ENCODE measurements around the gene ASPM.

The ASPM gene

GRCh38 chr1:197146101-197147095 lies at the start of gene ASPM:
ASPM (minus strand) TSS chr1:197146669; CDS start chr1:197146437, 232 bp downstream.
- peak; percentile 68 for DNase-seq (ENCODE audit: low spot score)

- no peak for DNase-seq (ENCODE audit: low spot score)
Observed at GRCh38 chr1:197195100-197195499, 48.6 kb upstream of the ASPM start.

- DNase-seq (ENCODE audit: low spot score) = no peak
Observed at GRCh38 chr1:197184190-197184589, 37.7 kb upstream of the ASPM start.

DNA sequence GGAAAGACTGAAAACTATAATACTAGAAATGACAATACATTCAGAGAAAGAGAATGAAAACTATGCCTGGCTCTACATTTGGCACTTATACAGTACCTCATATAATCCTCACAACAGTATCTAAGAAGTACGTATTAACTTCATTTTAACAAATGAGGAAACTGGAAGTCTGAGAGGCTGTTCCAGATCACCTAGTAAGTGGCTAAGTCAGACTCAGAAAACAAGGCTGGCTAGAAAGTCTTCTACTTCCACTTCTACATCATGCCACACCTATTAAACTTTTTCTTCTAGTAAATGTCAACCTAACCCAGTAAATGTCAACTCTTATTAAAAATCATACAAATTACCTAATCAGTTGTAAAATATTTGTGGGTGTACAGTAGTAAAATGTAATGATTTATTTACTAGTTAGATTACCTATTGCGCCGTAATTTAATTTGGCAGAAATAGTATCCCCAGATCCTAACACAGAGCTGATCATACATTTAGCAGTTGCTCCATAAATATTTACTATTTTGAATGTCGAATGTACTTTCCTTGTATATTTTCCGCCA lies 36.8 kb upstream of the ASPM start:
- no peak for DNase-seq (ENCODE audit: low spot score)

- no peak for DNase-seq (ENCODE audit: low spot score)
Observed at GRCh38 chr1:197182716-197183115, 36.2 kb upstream of the ASPM start.

GRCh38 chr1:197181982-197182381 lies 35.5 kb upstream of the ASPM start:
- no peak for DNase-seq (ENCODE audit: low spot score)

DNA sequence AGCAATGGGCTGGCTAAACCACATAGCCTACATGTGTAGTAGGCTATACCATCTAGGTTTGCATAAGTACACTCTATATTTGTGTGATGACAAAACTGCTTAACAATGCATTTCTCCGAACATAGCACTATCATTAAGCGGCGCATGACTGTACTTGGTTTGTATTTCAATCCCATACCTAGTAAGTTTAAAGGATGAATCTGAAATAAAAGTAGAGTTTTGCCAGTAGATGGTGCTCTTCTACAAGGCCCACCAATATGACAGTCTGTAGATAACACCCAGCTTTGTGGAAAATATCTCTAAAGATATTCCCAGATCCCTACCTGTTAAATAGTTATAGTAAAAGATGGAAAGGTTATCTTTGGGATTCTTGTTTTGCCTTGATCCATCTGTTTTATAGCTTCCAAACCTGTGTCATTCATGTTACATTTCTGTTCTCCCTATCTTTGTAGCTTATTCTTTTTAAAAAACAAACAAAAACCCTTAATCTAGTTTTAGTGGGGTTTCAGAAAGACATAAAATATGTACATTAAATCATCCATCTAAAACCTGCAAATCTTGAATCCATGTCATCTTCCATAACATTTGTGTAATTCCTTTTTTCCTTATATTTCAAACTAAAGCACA lies 33.9 kb upstream of the ASPM start:
- DNase-seq (ENCODE audit: low spot score) = no peak

DNA sequence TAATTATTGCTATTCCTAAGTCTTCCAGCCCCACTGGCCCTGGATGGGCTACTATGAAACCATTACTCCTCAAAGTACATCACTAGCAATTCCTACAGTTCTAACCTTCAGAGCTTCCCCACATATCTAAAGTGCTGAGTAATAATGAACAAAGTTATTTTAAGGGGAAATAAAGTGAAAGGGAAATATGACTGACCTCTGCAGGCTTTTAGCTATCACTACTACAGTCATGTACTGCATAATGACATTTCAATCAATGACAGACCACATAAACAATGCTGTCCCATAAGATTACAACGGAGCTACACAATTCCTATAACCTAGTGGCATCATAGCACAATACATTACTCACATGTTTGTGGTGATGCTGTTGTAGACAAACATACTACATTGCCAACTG lies 32.5 kb upstream of the ASPM start:
- no peak for DNase-seq (ENCODE audit: low spot score)

DNA sequence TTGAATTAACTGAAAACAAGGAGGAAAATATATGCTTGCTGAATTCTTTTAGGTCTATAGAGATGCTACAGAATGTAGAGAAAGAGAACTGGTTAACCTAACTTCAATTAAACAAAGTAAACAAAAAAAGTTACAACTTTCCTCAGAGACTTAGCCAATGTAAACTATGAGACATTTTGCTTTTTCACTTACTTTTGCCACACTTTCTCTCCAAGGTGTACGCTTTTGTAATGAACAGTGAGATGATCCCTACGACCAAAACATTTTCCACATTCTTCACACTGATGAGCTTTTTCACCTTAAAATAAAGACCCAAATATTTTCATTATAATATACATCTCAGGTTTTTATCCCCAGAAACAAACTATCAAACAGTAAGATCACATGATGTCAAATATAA lies 28.3 kb upstream of the ASPM start:
- no peak for DNase-seq (ENCODE audit: low spot score)

- DNase-seq (ENCODE audit: low spot score) = no peak
Observed at GRCh38 chr1:197173571-197174507, 27.4 kb upstream of the ASPM start.

GRCh38 chr1:197171531-197171930 lies 25.1 kb upstream of the ASPM start:
- no peak for DNase-seq (ENCODE audit: low spot score)

DNA sequence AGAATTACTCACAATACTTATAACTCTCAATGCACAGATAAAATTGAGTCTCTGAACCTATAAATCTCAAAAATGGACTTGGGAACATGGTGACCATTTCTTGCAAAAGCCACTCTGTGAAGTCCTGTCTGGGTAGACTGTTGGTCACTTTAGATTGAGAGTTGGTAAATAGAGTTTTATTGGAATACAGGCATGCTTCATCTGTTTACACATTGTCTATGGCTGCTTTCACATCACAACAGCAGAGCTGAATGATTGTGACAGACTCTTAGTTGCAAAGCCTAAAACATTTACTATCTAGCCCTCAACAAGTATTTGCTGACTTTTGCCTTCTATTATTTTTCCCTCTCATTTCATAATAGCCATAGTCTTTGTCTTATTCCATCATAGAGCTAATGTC lies 24.1 kb upstream of the ASPM start:
- DNase-seq (ENCODE audit: low spot score) = no peak

DNA sequence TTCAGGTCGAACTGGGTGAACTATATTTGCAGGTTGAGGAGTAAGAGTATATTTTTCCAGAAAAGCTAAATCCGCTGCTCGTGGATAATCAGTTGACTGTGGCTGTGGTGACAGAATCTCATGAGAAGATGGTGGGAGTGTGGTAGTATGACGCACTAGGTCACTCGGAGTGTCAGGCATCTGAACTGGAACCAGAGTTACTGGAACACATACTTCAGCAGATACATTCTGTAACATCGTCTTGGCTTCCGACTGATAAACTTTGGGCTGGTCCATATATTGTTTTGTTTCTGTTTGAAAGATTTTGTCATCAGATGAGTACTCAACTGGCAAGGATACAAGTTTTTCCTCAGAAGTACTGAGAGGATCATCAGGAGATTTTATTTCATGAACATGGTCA lies 13.0 kb upstream of the ASPM start:
- no peak for DNase-seq (ENCODE audit: low spot score)

DNA sequence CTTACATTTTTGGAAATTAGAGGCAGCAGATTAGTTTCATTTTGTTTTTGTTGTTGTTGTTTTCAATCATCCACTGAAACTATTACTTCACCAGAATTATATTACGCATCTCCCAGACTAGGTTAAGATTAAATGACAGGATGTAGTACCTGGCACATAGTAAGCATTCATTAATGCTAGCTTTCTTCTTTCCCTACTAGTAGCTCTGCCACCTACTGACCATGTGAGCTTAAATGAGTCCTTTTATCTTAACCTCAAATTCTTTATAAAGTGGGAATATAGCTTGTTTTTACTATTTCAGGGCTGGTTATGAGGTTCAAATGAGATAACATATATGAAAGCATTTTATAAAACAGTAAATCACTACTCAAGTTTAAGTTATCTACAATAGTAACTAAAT lies 10.2 kb upstream of the ASPM start:
- no peak for DNase-seq (ENCODE audit: low spot score)

GRCh38 chr1:197152662-197153061 lies 6.2 kb upstream of the ASPM start:
- no peak for DNase-seq (ENCODE audit: low spot score)

DNA sequence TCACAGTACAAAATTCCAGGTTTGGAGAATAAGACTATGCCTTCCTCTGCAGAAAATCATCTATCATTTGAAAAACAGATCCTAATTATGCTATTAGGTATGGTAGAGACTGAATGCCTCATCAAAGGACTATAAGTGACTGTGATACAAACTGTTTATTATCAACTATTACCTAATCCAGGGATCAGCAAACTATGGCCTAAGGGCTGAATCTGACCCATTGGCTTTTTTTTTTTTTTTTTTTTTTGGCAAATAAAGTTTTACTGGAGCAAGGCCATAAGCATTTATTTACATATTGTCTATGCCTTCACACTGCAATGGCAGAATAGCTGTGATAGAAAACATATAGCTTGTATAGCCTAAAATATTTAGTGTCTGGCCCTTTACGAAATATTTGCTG lies 4.7 kb upstream of the ASPM start:
- no peak for DNase-seq (ENCODE audit: low spot score)

DNA sequence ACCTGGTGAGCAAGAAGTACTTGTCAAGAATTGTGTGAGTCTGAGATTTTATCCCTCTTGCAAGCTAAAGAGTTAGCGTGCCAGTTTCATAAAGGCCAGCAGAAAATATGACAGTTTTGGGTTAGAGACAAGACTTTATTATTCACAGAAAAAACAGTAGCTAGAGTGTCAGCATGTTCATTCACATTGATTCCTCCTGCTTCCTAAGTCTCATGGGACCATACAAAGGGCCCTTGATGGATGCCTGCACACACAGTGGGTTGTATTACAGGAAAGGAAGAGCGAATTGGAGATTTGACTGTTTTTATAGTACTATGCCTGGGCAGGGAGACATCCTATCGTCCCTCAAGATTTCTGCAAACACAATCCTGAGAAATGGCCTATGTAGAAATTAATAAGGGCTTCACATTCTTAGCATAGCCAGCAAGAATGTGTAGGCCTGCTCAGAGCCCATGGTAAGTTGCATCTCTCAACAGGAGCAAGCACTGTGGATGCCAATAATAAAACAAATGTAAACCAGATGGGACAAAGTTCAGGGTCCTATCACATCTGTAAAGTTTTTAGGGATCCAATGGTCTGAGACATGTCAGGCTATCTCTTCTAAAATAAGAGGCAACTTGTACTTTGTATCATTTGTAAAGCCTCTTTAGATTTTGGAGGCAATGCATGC lies 4.0 kb upstream of the ASPM start:
- no peak for DNase-seq (ENCODE audit: low spot score)

DNA sequence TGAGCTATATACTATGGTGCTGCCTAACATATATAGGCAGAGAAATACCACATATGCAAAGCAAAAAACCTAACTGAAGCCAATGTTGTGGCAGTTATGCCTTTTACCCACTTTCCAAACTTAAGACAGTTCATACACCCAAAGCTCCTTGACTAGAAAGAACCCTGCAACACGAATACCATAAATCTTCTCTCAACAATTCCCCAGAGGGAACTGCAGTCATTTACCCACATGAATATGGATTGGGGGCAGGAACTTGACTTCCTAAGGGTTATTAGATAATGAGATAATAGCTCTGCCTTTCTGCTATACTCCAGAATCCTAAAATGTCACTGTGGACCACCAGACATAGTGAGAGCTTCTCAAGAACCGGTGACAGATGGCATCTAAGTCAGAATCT lies 2.9 kb upstream of the ASPM start:
- no peak for DNase-seq (ENCODE audit: low spot score)

- no peak for DNase-seq (ENCODE audit: low spot score)
Observed at GRCh38 chr1:197145446-197146024, 934 bp downstream of the ASPM start.

DNA sequence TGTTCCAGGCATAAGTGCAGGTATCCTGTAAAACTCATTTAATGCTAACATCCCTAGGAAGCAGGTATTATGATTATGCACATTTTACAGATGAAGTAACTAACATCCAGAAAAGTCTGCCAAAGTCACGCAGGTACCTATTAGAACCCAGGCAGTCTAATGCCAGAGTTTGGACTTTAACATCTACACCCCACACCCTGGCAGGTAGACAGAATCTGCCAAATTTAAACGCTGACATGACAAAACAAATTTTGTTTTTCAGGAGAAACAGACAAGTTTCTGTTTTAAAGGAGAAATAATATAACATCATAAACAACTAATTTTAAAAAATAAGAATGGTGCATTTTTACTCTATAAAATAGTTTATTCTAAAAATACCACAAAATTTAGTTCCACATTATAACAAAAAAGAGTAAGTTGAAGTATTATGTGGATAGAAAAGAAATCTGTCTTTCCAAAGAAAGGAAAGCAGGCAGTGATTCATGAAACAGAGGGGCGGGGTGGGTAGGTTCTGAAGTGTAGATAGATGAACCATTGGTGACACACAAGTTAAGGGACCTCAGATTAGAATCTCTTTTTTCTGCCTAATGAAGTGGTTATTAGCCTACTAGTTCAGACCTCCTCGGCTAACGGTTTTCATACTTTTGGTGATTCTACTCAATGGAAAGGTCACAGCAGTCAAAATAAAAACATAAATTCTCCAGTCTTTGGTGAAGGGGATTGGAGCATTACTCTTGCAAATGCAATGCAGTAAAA lies 1.7 kb downstream of the ASPM start:
- DNase-seq (ENCODE audit: low spot score) = peak; percentile 4
